HEK293 (cell line): ENCODE data around the gene FCN1.

Experiments used
- CTCF ChIA-PET: fragments of 350-600 bp; formaldehyde crosslinking; extraction: SDS; loops from one replicate; lab custom pipeline; 2021; ENCODE audit warnings: antibody characterized with exemption; lab: Yijun Ruan, JAX
- POLR2A ChIA-PET: fragments of 300-600 bp; formaldehyde crosslinking; extraction: SDS; loops from one replicate; lab custom pipeline; 2020; ENCODE audit warnings: antibody characterized with exemption, inconsistent platforms; lab: Yijun Ruan, JAX
- H3K27ac ChIP-seq: fragments of 200-500 bp; sonication (Bioruptor generic); 2 replicates; pipeline ENCODE4 v1.5.1; 2014; ENCODE audit warnings: low read depth, low read length, control low read depth, inconsistent platforms; ENCODE audit errors: extremely low read depth
- H3K36me3 ChIP-seq, 2 experiments: fragments of 200-500 bp in 1 of 2; sonication (Bioruptor generic) in 1 of 2; 1 replicate in 1 of 2; 2 replicates in 1 of 2; pipeline ENCODE4 v1.5.1; 2014 to 2017; ENCODE audit warnings: inconsistent platforms in 2 of 2, low read length in 2 of 2; ENCODE audit not compliant: control insufficient read depth in 2 of 2, insufficient read depth in 1 of 2
- H3K4me1 ChIP-seq: fragments of 200-500 bp; sonication (Bioruptor generic); 2 replicates; pipeline ENCODE4 v1.5.1; 2014; ENCODE audit warnings: mild to moderate bottlenecking, low read length, inconsistent platforms; ENCODE audit not compliant: control insufficient read depth, insufficient read depth
- H3K4me3 ChIP-seq: 2 replicates; pipeline ENCODE4 v1.5.1; 2011; ENCODE audit warnings: low read depth, mild to moderate bottlenecking, control low read depth, low read length, moderate library complexity
- H3K9me3 ChIP-seq: fragments of 200-500 bp; sonication (Bioruptor generic); 2 replicates; pipeline ENCODE4 v1.5.1; 2014; ENCODE audit warnings: low read depth, low read length, inconsistent platforms; ENCODE audit not compliant: control insufficient read depth, insufficient read depth
- GLIS1 ChIP-seq: fragments of 450-650 bp; formaldehyde crosslinking; IDR thresholded peaks from 2 replicates; pipeline ENCODE4 v1.5.1; 2016; ENCODE audit warnings: missing biosample characterization, missing genetic modification characterization
- KLF10 ChIP-seq: fragments of 450-650 bp; IDR thresholded peaks from 2 replicates; pipeline ENCODE4 v1.5.1; 2018; ENCODE audit warnings: missing biosample characterization, mild to moderate bottlenecking, missing genetic modification characterization
- MEIS1 ChIP-seq: sonication (generic); formaldehyde crosslinking; IDR thresholded peaks from 2 replicates; pipeline ENCODE4 v1.8.1; 2022; ENCODE audit warnings: missing genetic modification reagents, mild to moderate bottlenecking, borderline replicate concordance
- OSR2 ChIP-seq: fragments of 450-650 bp; formaldehyde crosslinking; IDR thresholded peaks from 2 replicates; pipeline ENCODE4 v1.5.1; 2016; ENCODE audit warnings: missing biosample characterization, missing genetic modification characterization
- TRIM28 ChIP-seq: IDR thresholded peaks from 2 replicates; pipeline ENCODE4 v1.6.1; 2011; ENCODE audit warnings: low read length, control low read depth, borderline replicate concordance
- WT1 ChIP-seq: fragments of 450-650 bp; formaldehyde crosslinking; IDR thresholded peaks from 2 replicates; pipeline ENCODE4 v1.5.1; 2016; ENCODE audit warnings: missing biosample characterization, missing genetic modification characterization
- ZBTB1 ChIP-seq: fragments of 450-650 bp; formaldehyde crosslinking; IDR thresholded peaks from 2 replicates; pipeline ENCODE4 v1.5.1; 2016; ENCODE audit warnings: missing biosample characterization, missing genetic modification characterization
- ZBTB21 ChIP-seq: fragments of 450-650 bp; formaldehyde crosslinking; IDR thresholded peaks from 2 replicates; pipeline ENCODE4 v1.5.1; 2017; ENCODE audit warnings: missing biosample characterization, missing genetic modification characterization
- ZNF114 ChIP-seq: fragments of 450-650 bp; formaldehyde crosslinking; IDR thresholded peaks from 2 replicates; pipeline ENCODE4 v1.5.0; 2017; ENCODE audit warnings: missing biosample characterization, missing genetic modification characterization
- ZNF146 ChIP-seq: fragments of 450-650 bp; formaldehyde crosslinking; IDR thresholded peaks from 2 replicates; pipeline ENCODE4 v1.5.1; 2016; ENCODE audit warnings: missing biosample characterization, missing genetic modification characterization
- ZNF19 ChIP-seq: fragments of 450-650 bp; formaldehyde crosslinking; IDR thresholded peaks from 2 replicates; pipeline ENCODE4; 2016; ENCODE audit warnings: missing biosample characterization, missing genetic modification characterization, low read depth
- ZNF214 ChIP-seq: fragments of 450-650 bp; formaldehyde crosslinking; IDR thresholded peaks from 2 replicates; pipeline ENCODE4 v1.5.1; 2017; ENCODE audit warnings: missing biosample characterization, mild to moderate bottlenecking, missing genetic modification characterization, borderline replicate concordance
- ZNF239 ChIP-seq: fragments of 450-650 bp; formaldehyde crosslinking; IDR thresholded peaks from 2 replicates; pipeline ENCODE4 v1.5.1; 2016; ENCODE audit warnings: missing biosample characterization, missing genetic modification characterization
- ZNF404 ChIP-seq: fragments of 450-650 bp; formaldehyde crosslinking; IDR thresholded peaks from 2 replicates; pipeline ENCODE4 v1.5.1; 2017; ENCODE audit warnings: missing biosample characterization, missing genetic modification characterization
- ZNF473 ChIP-seq: fragments of 450-650 bp; formaldehyde crosslinking; IDR thresholded peaks from 2 replicates; pipeline ENCODE4 v1.5.1; 2017; ENCODE audit warnings: missing biosample characterization, missing genetic modification characterization
- ZNF501 ChIP-seq: fragments of 450-650 bp; formaldehyde crosslinking; IDR thresholded peaks from 2 replicates; pipeline ENCODE4 v1.5.1; 2016; ENCODE audit warnings: missing biosample characterization, missing genetic modification characterization
- ZNF561 ChIP-seq: fragments of 450-650 bp; IDR thresholded peaks from 2 replicates; pipeline ENCODE4 v1.5.1; 2018; ENCODE audit warnings: missing biosample characterization, missing genetic modification characterization, borderline replicate concordance
- ZNF677 ChIP-seq: fragments of 450-650 bp; IDR thresholded peaks from 2 replicates; pipeline ENCODE4 v1.5.0; 2018; ENCODE audit warnings: missing biosample characterization, mild to moderate bottlenecking, missing genetic modification characterization, moderate library complexity
- ZSCAN16 ChIP-seq: fragments of 450-650 bp; formaldehyde crosslinking; IDR thresholded peaks from 2 replicates; pipeline ENCODE4 v1.5.1; 2016; ENCODE audit warnings: missing biosample characterization, missing genetic modification characterization
- TF ChIP-seq, protein P1 (sequence below): fragments of 450-650 bp; formaldehyde crosslinking; IDR thresholded peaks from 2 replicates; pipeline ENCODE4 v1.5.1; 2016; ENCODE audit warnings: missing biosample characterization, missing genetic modification characterization
- TF ChIP-seq, protein P2 (sequence below): fragments of 450-650 bp; formaldehyde crosslinking; IDR thresholded peaks from 2 replicates; pipeline ENCODE4 v1.5.1; 2016; ENCODE audit warnings: missing biosample characterization, missing genetic modification characterization
- TF ChIP-seq, protein P3 (sequence below): fragments of 450-650 bp; formaldehyde crosslinking; IDR thresholded peaks from 2 replicates; pipeline ENCODE4 v1.5.1; 2016; ENCODE audit warnings: missing biosample characterization, missing genetic modification characterization, borderline replicate concordance
- TF ChIP-seq, protein P4 (sequence below): fragments of 450-650 bp; formaldehyde crosslinking; IDR thresholded peaks from 2 replicates; pipeline ENCODE4 v1.5.1; 2017; ENCODE audit warnings: missing biosample characterization, missing genetic modification characterization
- TF ChIP-seq, protein P5 (sequence below): IDR thresholded peaks from 2 replicates; pipeline ENCODE4 v1.6.1; 2011; ENCODE audit warnings: mild to moderate bottlenecking, low read depth, low read length, borderline replicate concordance

Gene FCN1

DNA sequence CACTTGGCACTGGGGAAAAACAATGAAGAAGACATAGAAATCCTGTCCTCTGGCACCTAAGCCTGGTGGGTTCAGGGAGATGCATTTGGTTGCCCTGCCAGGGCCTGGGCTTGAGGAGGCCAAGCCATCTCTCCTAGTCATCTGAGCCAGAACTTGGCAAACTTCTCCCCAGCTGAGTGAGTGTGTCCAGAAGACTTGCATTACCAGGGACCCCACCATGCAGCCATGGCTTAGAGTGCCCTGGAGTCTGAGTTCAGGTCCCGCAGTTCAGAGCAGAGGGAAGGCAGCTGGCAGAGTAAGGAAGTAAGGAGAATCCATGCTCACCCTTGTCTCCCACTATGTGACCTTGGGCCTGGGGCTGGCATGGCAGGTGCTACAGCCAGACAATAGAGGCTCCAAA, 37.4 kb upstream of the FCN1 start (continued):
- TF ChIP-seq ZNF501 (tag by site-specific recombination): no peak
- TF ChIP-seq, protein P1, sequence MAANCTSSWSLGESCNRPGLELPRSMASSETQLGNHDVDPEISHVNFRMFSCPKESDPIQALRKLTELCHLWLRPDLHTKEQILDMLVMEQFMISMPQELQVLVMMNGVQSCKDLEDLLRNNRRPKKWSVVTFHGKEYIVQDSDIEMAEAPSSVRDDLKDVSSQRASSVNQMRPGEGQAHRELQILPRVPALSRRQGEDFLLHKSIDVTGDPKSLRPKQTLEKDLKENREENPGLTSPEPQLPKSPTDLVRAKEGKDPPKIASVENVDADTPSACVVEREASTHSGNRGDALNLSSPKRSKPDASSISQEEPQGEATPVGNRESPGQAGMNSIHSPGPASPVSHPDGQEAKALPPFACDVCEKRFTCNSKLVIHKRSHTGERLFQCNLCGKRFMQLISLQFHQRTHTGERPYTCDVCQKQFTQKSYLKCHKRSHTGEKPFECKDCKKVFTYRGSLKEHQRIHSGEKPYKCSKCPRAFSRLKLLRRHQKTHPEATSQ (tag by site-specific recombination): no peak
- no peak for TF ChIP-seq OSR2 (tag by site-specific recombination)
- TF ChIP-seq ZNF473 (tag by site-specific recombination): no peak
- TF ChIP-seq TRIM28: no peak
- TF ChIP-seq, protein P2, sequence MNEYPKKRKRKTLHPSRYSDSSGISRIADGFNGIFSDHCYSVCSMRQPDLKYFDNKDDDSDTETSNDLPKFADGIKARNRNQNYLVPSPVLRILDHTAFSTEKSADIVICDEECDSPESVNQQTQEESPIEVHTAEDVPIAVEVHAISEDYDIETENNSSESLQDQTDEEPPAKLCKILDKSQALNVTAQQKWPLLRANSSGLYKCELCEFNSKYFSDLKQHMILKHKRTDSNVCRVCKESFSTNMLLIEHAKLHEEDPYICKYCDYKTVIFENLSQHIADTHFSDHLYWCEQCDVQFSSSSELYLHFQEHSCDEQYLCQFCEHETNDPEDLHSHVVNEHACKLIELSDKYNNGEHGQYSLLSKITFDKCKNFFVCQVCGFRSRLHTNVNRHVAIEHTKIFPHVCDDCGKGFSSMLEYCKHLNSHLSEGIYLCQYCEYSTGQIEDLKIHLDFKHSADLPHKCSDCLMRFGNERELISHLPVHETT (tag by site-specific recombination): no peak
- no peak for TF ChIP-seq ZSCAN16 (tag by site-specific recombination)
- no peak for TF ChIP-seq ZNF677 (tag by site-specific recombination)
- no peak for TF ChIP-seq MEIS1
- TF ChIP-seq, protein P3, sequence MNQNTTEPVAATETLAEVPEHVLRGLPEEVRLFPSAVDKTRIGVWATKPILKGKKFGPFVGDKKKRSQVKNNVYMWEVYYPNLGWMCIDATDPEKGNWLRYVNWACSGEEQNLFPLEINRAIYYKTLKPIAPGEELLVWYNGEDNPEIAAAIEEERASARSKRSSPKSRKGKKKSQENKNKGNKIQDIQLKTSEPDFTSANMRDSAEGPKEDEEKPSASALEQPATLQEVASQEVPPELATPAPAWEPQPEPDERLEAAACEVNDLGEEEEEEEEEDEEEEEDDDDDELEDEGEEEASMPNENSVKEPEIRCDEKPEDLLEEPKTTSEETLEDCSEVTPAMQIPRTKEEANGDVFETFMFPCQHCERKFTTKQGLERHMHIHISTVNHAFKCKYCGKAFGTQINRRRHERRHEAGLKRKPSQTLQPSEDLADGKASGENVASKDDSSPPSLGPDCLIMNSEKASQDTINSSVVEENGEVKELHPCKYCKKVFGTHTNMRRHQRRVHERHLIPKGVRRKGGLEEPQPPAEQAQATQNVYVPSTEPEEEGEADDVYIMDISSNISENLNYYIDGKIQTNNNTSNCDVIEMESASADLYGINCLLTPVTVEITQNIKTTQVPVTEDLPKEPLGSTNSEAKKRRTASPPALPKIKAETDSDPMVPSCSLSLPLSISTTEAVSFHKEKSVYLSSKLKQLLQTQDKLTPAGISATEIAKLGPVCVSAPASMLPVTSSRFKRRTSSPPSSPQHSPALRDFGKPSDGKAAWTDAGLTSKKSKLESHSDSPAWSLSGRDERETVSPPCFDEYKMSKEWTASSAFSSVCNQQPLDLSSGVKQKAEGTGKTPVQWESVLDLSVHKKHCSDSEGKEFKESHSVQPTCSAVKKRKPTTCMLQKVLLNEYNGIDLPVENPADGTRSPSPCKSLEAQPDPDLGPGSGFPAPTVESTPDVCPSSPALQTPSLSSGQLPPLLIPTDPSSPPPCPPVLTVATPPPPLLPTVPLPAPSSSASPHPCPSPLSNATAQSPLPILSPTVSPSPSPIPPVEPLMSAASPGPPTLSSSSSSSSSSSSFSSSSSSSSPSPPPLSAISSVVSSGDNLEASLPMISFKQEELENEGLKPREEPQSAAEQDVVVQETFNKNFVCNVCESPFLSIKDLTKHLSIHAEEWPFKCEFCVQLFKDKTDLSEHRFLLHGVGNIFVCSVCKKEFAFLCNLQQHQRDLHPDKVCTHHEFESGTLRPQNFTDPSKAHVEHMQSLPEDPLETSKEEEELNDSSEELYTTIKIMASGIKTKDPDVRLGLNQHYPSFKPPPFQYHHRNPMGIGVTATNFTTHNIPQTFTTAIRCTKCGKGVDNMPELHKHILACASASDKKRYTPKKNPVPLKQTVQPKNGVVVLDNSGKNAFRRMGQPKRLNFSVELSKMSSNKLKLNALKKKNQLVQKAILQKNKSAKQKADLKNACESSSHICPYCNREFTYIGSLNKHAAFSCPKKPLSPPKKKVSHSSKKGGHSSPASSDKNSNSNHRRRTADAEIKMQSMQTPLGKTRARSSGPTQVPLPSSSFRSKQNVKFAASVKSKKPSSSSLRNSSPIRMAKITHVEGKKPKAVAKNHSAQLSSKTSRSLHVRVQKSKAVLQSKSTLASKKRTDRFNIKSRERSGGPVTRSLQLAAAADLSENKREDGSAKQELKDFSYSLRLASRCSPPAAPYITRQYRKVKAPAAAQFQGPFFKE (tag by site-specific recombination): no peak

- CTCF ChIA-PET: no interaction called here
- H3K9me3 ChIP-seq: no peaks in the 10 kb centered on the region
- H3K4me3 ChIP-seq: no peak overlapping the region
- TF ChIP-seq WT1: no peak
- peak; percentile 90 for TF ChIP-seq ZNF146 (tag by site-specific recombination)
- H3K4me1 ChIP-seq: no peaks in the 10 kb centered on the region
- no peak overlapping the region for H3K27ac ChIP-seq
- no peaks in the 10 kb centered on the region for H3K36me3 ChIP-seq
- POLR2A ChIA-PET: no interaction called here
Observed at GRCh38 chr9:134951994-134952393, 34.3 kb upstream of the FCN1 start.

DNA sequence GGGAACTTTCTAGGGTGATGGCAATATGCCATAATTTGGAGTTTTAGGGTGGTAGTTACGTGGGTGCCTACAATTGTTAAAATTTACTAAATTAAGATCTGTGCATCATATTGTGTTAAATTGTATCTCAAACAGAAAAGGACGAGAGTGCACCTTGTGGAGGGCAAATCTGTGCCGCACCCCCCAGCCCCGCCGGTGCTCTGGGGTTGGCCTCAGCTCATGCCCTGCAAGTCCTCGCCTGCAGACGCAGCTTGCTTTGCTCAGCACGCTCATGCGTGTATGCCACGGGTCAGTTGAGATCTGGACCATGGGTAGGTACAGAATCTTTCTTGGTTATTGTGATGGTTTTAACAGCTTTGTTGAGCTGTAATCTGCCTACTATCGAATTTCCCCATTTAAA, 33.7 kb upstream of the FCN1 start:
- Histone ChIP-seq H3K36me3 (no peaks in the 10 kb centered on the region), H3K9me3 (no peaks in the 10 kb centered on the region), H3K4me3 (no peak overlapping the region), H3K27ac (no peak overlapping the region), H3K4me1 (no peaks in the 10 kb centered on the region)
- POLR2A ChIA-PET: no interaction called here
- CTCF ChIA-PET: no interaction called here
- TF ChIP-seq ZNF214 (tag by site-specific recombination): no peak
- no peak for TF ChIP-seq ZNF114 (tag by site-specific recombination)
- no peak for TF ChIP-seq ZBTB21 (tag by site-specific recombination)
- TF ChIP-seq MEIS1: no peak
- TF ChIP-seq ZNF561 (tag by site-specific recombination): no peak
- no peak for TF ChIP-seq GLIS1
- TF ChIP-seq, protein P4, sequence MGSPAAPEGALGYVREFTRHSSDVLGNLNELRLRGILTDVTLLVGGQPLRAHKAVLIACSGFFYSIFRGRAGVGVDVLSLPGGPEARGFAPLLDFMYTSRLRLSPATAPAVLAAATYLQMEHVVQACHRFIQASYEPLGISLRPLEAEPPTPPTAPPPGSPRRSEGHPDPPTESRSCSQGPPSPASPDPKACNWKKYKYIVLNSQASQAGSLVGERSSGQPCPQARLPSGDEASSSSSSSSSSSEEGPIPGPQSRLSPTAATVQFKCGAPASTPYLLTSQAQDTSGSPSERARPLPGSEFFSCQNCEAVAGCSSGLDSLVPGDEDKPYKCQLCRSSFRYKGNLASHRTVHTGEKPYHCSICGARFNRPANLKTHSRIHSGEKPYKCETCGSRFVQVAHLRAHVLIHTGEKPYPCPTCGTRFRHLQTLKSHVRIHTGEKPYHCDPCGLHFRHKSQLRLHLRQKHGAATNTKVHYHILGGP: no peak
- no peak for TF ChIP-seq ZNF404 (tag by site-specific recombination)
- TF ChIP-seq KLF10 (tag by site-specific recombination): no peak
- TF ChIP-seq, protein P5, sequence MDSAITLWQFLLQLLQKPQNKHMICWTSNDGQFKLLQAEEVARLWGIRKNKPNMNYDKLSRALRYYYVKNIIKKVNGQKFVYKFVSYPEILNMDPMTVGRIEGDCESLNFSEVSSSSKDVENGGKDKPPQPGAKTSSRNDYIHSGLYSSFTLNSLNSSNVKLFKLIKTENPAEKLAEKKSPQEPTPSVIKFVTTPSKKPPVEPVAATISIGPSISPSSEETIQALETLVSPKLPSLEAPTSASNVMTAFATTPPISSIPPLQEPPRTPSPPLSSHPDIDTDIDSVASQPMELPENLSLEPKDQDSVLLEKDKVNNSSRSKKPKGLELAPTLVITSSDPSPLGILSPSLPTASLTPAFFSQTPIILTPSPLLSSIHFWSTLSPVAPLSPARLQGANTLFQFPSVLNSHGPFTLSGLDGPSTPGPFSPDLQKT: no peak
- no peak for TF ChIP-seq ZBTB1 (tag by site-specific recombination)
- no peak for TF ChIP-seq ZNF19
- no peak for TF ChIP-seq ZNF239 (tag by site-specific recombination)
